Right lobe of liver (tissue), 6 donors: Measurements from ENCODE around the gene CATSPERD. TPM values are rescaled to one million over a fixed set of nuclear protein-coding genes. Genes with fewer than 3 reads are reported as not detected.

ENCODE experiments used
- ATAC-seq, 4 donors: fragments of 200-7000 bp; cut with Tn5 transposase; one replicate each; pipeline ENCODE4 v1.9.1; 2020; ENCODE audit warnings: mild to moderate bottlenecking in 4 of 4, moderate library complexity in 4 of 4
- DNase-seq, 3 donors: peaks; one replicate each; pipeline ENCODE4 v3.0.0-alpha.2; 2020
- H3K27ac ChIP-seq, 3 donors: fragments of 200-600 bp; one replicate each; pipeline ENCODE4 v1.8.0; 2022
- H3K27me3 ChIP-seq, 2 donors: fragments of 200-600 bp; one replicate each; pipeline ENCODE4 v1.8.0; 2022
- H3K36me3 ChIP-seq, 4 donors: fragments of 200-600 bp; sonication (generic) in 1 of 4; one replicate each; pipeline versions ENCODE4 v1.5.1 to v1.8.0; 2017 to 2022; ENCODE audit warnings: control low read depth in 1 of 4
- H3K4me1 ChIP-seq, 4 donors: fragments of 200-600 bp; sonication (generic) in 1 of 4; one replicate each; pipeline versions ENCODE4 v1.5.1 to v1.8.0; 2017 to 2022; ENCODE audit warnings: control low read depth in 1 of 4
- H3K4me3 ChIP-seq, 3 donors: fragments of 200-600 bp; one replicate each; pipeline ENCODE4 v1.8.0; 2022
- H3K9me3 ChIP-seq, 4 donors: fragments of 200-600 bp; sonication (generic) in 1 of 4; one replicate each; pipeline versions ENCODE4 v1.5.1 to v1.8.0; 2017 to 2022; ENCODE audit warnings: control low read depth in 1 of 4
- POLR2A ChIP-seq: fragments of 450-650 bp; IDR thresholded peaks from one replicate; pipeline ENCODE4 v1.6.1; 2017; ENCODE audit warnings: antibody characterized with exemption, mild to moderate bottlenecking
- WGBS: methylation state at CpG from one replicate; pipeline ENCODE4 v1.1.6; 2018; ENCODE audit warnings: low coverage, low lambda C conversion rate; ENCODE audit not compliant: insufficient coverage; ENCODE audit errors: missing lambda C conversion rate; 5-methylcytosine and 5-hydroxymethylcytosine counted together
- intact Hi-C, 2 donors: fragments of 100-400 bp; cut with DNase I; formaldehyde crosslinking; loops; one replicate each; pipeline versions ENCODE4 v1.11.2 to v1.14.1; 2022
- total RNA-seq, 6 experiments: library from RNA; depleted of rRNA in 2 of 6; stranded (reverse); fragments of >200 nt in 2 of 6; fragmentation: NEBNext Ultra II Directional in 3 of 6; extraction: Animal tissue kit (Norgen Biotek cat#: 25700) in 3 of 6; gene quantifications; one replicate each; pipeline versions ENCODE4 v1.1.0 to v1.2.4, GENCODE V29; 2016 to 2023
- TF ChIP-seq, protein P1 (sequence below), 4 donors: fragments of 200-600 bp in 3 of 4; fragments of 450-650 bp in 1 of 4; IDR thresholded peaks; one replicate each; pipeline versions ENCODE4 v1.5.1 to v1.8.0; 2016 to 2022; ENCODE audit warnings: antibody characterized with exemption in 4 of 4, mild to moderate bottlenecking in 2 of 4
- donor health status: DM: no; HTN: yes; CAD: no.
- donor health status: DM: no; HTN: no; CAD: no.
- donor health status: DM: no; HTN: no; CAD: no.
- donor health status: DM: no; HTN: yes; CAD: no.
- donor health status: DM: no; HTN: yes; CAD: no.

Gene CATSPERD
- total RNA-seq, 6 experiments from 2014 or later, result not detected

- DNase-seq, result no peak
- peak in 2 of 4 donors; percentile 9 to 13 for ATAC-seq
- H3K36me3 ChIP-seq, result peaks cover 0 to 53% (median 27%) of the 10 kb centered on the region in 4 donors
Observed at GRCh38 chr19:5711713-5712161, 8.7 kb upstream of the CATSPERD start.

DNA sequence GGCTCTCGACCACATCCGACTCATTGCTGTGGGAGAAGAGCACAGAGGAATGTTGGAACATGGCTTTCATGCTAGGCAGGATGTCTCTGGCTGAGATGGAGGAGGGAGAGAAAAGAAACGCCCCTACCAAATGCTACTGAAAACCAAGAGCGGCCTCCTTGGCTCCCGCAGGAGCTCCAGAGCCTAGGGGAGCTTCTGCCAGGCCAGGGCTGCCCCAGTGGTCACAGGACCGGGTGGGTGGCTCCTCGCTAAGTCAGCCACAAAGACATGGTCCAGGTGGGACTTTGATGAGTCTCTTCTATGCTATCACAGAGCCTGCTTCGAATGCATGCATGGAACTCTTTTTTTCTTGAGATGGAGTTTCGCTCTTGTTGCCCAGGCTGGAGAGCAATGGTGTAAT, 7.2 kb upstream of the CATSPERD start:
- no peak for DNase-seq
- Histone ChIP-seq H3K4me1 (peaks cover 0 to 11% (median 4%) of the 10 kb centered on the region in 4 donors), H3K27me3 (no peaks in the 10 kb centered on the region), H3K9me3 (no peaks in the 10 kb centered on the region), H3K27ac (no peak overlapping the region), H3K36me3 (peaks cover 0 to 46% (median 24%) of the 10 kb centered on the region in 4 donors), H3K4me3 (no peak overlapping the region)
- intact Hi-C loops, result no loop called here
- ATAC-seq, result no peak
- WGBS, result 100% methylated on average over 2 of the region's 9 CpGs
- TF ChIP-seq, protein P1, sequence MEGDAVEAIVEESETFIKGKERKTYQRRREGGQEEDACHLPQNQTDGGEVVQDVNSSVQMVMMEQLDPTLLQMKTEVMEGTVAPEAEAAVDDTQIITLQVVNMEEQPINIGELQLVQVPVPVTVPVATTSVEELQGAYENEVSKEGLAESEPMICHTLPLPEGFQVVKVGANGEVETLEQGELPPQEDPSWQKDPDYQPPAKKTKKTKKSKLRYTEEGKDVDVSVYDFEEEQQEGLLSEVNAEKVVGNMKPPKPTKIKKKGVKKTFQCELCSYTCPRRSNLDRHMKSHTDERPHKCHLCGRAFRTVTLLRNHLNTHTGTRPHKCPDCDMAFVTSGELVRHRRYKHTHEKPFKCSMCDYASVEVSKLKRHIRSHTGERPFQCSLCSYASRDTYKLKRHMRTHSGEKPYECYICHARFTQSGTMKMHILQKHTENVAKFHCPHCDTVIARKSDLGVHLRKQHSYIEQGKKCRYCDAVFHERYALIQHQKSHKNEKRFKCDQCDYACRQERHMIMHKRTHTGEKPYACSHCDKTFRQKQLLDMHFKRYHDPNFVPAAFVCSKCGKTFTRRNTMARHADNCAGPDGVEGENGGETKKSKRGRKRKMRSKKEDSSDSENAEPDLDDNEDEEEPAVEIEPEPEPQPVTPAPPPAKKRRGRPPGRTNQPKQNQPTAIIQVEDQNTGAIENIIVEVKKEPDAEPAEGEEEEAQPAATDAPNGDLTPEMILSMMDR (IDR thresholded peaks at IDR 0.05), result no peak
- no peak for TF ChIP-seq POLR2A

More at GRCh38 chr19:5711713-5712161, 8.7 kb upstream of the CATSPERD start:
- intact Hi-C loops, result no loop called here
- H3K4me3 ChIP-seq, result no peak overlapping the region
- H3K27ac ChIP-seq, result no peak overlapping the region
- no peaks in the 10 kb centered on the region for H3K27me3 ChIP-seq
- H3K4me1 ChIP-seq, result peaks cover 0 to 8% (median 2%) of the 10 kb centered on the region in 4 donors
- no peaks in the 10 kb centered on the region for H3K9me3 ChIP-seq
- TF ChIP-seq POLR2A, result no peak
- TF ChIP-seq, protein P1 (IDR thresholded peaks at IDR 0.05), result no peak
- no CpG with 5 or more reads among the region's 25 CpGs for WGBS

GRCh38 chr19:5714816-5715215, 5.6 kb upstream of the CATSPERD start:
- no peaks in the 10 kb centered on the region for H3K27me3 ChIP-seq
- H3K4me3 ChIP-seq, result no peak overlapping the region
- peaks cover 0 to 22% (median 11%) of the 10 kb centered on the region in 4 donors for H3K4me1 ChIP-seq
- H3K27ac ChIP-seq, result no peak overlapping the region
- peaks cover 0 to 39% (median 24%) of the 10 kb centered on the region in 4 donors for H3K36me3 ChIP-seq
- ATAC-seq (no peak), DNase-seq (no peak)
- WGBS, result 78% methylated on average over 3 of the region's 10 CpGs
- no peak for TF ChIP-seq POLR2A
- TF ChIP-seq, protein P1 (IDR thresholded peaks at IDR 0.05), result no peak
- intact Hi-C loops, result no loop called here
- H3K9me3 ChIP-seq, result no peaks in the 10 kb centered on the region

DNA sequence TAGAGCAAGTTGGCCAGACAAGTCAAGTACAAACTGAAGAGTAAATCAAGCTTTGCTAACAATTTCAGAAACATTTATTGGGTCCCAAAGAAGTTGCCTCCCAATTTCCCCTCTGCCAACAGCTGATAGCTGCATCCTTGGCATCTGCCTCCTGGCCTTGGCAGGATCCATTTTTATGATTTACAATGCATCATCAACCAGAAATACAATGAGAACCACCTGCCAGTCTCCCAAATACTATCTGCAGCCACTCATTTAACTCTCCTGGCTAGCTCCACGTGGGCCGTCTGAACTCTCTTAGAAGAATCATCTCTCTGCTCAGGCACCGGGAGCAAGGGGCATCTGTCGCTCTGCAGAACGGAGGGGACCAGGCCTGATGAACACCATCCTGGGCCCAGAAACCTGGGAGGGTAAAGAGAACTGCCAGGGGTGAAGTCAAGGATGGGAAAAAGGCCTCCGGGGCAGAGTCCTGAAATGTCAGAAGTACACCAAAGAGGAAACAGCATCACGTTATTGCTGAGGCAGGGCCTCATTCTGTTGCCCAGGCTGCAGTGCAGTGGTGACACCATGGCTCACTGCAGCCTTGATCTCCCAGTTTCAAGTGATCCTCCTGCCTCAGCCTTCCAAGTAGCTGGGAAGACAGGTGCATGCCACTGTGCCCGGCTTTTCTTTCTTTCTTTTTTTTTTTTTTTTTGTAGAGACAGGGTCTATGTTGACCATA, 3.1 kb upstream of the CATSPERD start:
- DNase-seq, result no peak
- Histone ChIP-seq H3K4me1 (peaks cover 2 to 22% (median 11%) of the 10 kb centered on the region in 4 donors), H3K27ac (no peak overlapping the region), H3K27me3 (no peaks in the 10 kb centered on the region), H3K4me3 (no peak overlapping the region), H3K36me3 (peaks cover 0 to 16% (median 9%) of the 10 kb centered on the region in 4 donors), H3K9me3 (no peaks in the 10 kb centered on the region)
- intact Hi-C loops, result no loop called here
- WGBS, result no CpG with 5 or more reads among the region's 8 CpGs
- ATAC-seq, result no peak
- no peak for TF ChIP-seq POLR2A
- TF ChIP-seq, protein P1 (IDR thresholded peaks at IDR 0.05), result no peak
